ENCODE results near the gene TUBGCP3.

Gene TUBGCP3

DNA sequence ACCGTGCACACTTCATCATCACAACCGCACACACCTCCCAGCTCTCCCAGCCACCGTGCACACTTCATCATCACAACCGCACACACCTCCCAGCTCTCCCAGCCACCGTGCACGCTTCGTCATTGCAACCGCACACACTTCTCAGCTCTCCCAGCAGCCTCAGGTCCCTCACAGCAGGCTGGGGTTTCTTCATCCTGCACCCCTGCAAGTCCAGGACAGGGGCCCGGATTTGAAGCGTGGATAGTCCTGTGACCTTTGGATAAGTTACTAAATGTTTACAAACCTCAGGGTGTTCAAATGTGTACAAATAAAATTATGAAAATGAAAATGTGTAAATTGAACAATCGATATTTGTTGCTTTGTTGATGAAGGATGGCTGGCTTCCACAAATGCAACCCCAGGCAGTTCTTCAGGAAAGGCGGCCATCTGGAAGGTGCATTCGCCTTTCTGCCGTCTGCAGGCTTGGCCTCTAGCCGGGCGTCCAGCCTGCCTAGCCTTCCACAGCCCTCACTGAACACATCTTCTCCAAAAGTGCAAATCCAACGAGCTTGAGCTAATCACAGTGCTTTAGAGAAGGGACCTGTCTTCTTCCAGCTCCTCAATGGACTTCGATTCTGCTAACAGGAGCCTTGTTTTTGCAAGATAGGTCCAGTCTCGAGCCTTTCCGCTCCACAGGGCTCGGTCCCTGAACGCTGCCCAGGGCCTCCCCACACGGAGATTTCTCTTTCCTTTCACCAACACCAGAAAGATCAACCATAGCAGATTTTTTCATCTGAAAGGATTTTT is 137.6 kb downstream of the TUBGCP3 start:
- DNase-seq = no peak

DNA sequence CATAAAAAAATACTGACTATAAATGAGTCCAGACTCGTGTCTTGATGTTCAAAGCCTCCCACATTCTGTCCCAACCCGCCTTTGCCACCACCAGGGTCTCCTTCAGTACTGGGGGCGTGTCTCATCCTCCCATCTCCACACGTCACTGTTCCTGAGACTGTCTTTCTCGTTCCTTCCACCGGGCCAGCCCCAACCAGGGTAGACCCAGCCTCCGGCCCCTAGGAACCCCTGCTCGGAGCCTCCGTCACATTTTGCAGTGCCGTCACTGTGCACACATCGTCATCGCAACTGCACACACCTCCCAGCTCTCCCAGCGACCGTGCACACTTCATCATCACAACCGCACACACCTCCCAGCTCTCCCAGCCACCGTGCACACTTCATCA is 138.4 kb downstream of the TUBGCP3 start:
- no peak for DNase-seq

- DNase-seq = no peak
Observed at GRCh38 chr13:112448621-112449544, 139.1 kb downstream of the TUBGCP3 start.

DNA sequence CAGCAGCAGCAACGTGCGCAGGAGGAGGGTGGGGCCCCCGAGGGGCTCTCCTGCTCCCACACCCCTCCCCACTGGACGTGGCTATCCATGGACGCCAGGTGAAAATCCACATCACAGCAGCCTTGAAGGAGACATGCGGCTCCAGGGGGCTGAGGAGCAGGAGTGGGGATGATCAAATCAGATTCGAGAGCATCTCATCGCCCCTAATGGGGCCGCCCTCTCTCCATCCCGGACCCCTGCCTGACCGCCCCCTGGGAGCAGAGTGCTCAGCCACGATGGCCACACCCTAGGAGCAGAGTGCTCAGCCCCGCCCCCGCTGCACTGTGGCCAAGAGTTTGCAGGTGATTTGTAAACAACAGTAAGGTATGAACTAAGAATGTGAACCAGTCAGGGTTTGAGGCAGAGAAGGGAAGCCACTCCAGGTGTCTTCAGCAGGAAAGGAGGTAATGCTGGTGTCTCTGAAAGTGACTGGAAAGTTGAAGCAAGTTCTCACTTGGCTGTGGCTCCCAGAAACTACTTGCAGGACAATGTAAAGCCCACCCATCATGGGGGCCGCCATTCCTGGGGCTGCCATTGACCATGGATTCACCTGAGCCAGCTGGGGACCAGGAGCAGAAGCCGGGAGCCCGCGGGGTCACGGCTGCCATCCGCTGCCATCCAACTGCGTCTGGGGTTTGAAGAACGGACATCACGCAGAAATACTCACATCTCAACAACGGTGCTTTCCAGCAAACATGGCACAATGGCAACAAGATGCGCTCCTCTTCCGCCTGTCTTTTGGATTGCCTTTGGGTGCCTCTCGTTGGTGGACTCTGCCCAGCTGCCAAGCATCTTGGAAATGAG is 140.0 kb downstream of the TUBGCP3 start:
- no peak for DNase-seq

DNA sequence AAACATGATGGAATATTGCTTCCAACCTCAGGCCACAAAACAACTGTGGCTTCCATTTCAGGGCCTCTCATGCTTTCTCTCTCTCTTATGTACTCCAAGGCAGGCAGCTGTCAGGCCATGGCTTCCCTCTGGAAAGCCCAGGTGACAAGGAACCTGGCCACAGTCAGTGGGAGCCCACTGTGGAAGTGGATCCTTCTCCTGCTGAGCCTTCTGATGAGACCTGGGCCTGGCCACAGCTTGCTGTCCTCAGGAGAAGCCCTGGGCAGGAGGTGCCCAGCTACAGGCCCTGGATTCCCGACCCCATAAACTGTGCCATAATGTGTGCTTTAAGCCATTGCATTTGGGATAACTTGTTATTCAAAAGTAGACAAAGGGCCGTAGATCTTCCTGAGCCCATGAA is 140.6 kb downstream of the TUBGCP3 start:
- DNase-seq = no peak

- no peak for DNase-seq
Observed at GRCh38 chr13:112446867-112447266, 141.1 kb downstream of the TUBGCP3 start.

- no peak for DNase-seq
Observed at GRCh38 chr13:112446347-112446861, 141.5 kb downstream of the TUBGCP3 start.

DNA sequence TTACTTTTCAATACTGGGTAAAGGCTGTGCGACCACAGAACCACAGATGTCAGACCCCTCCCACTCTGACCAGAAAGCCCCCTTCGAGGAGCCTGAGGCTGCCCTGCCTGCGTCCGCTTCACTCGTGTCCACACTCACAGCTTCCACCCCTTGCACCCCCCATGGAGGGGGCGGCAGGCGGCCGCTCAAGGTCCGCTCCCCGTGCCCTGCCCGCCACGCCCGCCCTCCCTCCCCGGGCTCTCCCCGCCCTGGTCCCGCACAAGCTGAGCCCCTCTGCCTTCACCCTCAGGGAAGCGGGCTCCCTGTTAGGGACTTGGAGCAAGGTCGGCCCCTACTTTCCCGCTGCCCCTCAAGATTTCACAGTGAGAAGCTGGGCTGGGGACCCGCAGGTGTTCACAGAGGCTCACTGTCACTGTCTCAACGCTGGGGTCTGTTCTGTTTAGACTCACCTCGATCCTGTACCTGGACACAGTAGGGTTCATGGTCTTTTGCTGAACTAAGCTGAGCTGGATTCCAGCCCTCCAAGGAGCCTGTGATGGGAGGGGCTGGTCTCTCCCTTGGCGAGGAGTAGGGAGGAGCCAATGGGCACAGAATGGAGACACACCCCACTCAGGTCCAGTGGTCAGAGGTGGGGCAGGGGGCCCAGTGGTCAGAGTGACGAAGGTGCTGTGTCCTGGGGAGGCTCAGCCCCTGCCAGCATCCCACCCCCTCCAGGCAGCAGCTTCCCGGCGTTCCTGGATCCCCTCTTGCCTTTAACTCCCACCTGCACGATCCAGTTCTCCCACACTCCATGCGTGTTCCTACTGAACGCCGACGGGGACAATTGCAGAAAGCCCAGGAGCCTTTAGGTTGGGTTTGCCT is 142.3 kb downstream of the TUBGCP3 start:
- no peak for DNase-seq

GRCh38 chr13:112444416-112445399 is 143.2 kb downstream of the TUBGCP3 start:
- DNase-seq = no peak

DNA sequence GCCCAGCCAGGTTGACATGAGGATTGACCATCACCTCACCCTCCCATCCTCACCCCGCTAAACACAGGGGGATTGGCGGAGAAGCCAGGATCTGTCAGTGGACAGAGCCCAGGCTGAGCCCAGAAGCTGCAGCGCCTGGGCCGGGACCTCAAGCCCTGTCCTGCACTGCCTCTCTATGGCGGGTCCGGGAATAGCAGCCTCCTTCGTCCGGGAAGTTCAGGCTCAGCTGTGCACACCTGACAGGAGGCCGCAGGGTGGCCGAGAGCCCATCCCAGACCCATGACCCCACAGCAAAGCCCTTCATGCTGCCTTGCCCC is 144.0 kb downstream of the TUBGCP3 start:
- peak; percentile 51 for DNase-seq

DNA sequence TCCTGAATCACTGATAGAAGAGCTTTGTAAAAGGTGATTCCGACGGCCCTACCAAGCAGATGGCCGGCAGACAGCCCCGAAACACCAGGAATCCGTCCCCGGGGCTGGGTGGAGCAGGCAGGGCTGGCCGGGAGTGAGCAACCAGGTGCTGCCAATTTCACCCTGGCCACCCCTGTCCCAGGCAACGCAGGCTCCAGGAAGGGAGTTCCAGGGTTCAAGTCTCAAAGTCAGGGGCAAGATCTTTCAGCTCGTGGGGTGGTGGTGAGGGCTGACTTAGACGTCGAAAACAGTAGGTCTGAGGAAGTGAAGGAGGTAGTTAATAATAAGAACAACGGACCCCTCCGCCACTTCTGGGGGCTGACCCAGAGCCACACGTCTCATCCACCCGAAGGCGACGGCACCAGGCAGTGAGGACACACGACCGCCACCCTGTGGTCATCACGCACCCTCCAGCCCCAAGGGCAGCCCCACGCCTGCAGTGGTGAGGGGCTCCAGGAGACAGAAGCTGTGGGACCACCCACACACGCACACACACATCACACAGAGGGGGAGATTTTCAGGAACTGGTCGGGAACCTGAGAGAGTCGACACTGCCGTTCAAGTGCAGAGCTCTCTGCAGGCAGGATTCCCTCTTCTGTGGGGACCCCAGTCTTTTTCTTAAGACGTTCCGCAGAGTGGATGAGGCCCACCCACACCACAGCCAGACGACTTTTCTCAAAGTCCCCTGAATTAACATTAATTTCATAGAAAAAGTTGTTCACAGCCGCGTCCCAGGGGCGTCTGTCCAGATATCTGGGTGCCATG is 144.6 kb downstream of the TUBGCP3 start:
- DNase-seq = no peak

- DNase-seq = no peak
Observed at GRCh38 chr13:112442483-112443090, 145.4 kb downstream of the TUBGCP3 start.

- no peak for DNase-seq
Observed at GRCh38 chr13:112441779-112442310, 146.1 kb downstream of the TUBGCP3 start.

DNA sequence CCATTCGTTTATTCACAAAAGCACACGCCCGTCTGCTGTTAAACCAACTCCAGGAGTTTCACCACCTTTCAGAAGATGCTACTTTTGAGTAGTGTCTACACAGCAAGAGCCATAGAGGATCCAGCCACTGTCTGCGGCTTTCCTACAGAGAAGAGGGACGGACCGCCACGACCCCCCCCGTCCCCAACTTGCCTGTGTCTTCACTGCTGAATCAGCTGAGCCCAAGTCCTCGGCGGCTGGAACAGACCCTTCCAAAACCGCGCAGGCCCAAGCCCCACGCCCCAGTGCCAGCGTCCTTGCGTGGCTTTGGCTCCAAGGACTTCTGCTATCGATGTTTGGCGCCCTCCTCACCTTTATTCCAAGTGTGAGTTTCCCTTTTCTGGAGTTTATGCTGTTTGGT is 146.7 kb downstream of the TUBGCP3 start:
- DNase-seq = no peak

DNA sequence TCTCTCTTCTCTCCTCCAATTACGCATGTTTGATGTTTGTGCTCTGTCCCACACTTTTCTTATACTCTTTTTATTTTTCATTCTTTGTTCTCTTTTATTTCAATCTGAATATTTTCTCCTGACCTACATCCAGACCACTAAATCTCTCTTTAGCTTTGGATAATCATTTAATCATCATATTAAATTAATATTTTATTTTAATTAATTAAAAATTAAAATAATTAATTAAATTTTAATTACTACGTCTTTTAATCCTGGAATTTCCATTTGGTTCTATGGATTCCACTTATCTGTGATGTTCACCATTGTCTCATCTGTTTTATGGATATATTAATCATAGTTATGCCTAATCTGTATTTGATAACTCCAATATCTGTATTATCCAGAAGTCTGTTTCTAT is 149.4 kb downstream of the TUBGCP3 start:
- no peak for DNase-seq

DNA sequence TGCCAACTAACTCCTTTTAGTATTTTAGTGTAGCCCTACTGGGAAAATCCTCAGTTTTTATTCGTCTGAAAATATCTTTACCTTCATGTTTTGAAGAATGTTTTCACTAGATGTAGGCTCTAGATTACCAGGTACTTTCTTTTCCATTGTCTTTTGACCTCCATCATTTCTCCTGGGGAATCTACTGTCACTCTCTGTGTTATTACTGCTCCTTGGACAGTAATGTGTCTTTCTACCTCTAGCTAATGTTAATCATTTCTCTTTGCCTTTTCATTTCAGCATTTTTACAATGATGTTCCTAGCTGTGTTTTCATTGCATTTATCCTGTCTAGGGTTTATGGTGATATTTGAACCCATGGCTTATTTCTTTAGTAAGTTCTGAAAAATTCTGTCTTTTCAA is 149.9 kb downstream of the TUBGCP3 start:
- no peak for DNase-seq

- no peak for DNase-seq
Observed at GRCh38 chr13:112435973-112436372, 152.0 kb downstream of the TUBGCP3 start.

Data from DMS53 (cell line).